Dedifferentiated amniotic fluid mesenchymal stem cell (primary cell): ENCODE data around the gene TMEM131.
"Not testable (repeated sequence)": the region's sequence is repeated elsewhere in the genome, so short reads cannot be mapped to it uniquely, and the experiment has no call there.

Experiments
- DNase-seq: peaks from one replicate; pipeline ENCODE4 v3.0.0-alpha.2; 2016; ENCODE audit errors: extremely low spot score

TMEM131 gene

DNA sequence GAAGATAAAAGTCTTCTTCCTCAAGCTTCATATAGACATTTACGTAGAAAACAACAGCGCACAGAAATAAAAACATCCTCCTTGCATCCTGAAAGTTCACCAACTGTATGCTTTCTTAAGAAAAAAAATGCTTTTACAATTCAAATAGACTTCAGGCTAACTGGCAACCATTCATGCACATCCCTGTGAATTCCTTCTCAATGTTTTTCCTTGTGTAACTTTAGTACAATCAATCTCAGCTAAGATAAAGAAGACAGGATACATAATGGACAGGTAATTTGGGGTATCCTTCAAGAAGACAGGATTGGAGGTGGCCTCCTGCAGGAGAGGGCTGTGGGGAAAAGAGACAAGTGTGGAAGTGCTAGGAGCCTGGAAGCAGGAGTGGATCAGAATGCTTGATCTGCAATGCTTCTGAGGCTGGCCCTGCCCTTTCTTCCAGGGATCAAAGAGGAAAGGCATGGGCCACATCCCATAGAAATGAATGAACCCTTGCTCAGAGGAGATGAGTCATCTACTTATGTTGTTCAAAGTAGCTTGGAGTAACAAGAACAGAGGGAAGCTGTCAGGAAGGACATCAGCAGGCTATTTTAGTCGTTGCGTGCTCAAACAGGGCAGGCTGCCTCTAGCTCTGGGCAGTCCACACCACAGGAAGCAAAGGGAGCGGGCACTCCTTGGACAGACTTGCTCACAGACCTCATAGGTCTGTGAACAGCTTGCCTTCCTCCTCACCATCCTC is 126.6 kb downstream of the TMEM131 start:
- DNase-seq: peak; percentile 86

DNA sequence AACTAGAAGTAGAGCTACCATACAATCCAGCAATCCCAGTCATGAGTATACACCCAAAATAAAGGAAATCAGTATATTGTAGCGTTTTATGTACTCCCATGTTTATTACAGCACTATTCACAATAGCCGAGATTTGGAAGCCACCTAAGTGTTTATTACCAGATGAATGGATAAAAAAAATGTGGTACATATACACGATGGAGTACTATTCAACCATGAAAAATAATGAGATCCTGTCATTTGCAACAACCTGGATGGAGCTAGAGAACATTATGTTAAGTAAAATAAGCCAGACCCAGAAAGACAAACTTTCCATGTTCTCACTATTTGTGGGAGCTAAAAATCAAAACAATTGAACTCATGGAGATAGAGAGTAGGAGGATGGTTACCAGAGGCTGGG is 131.9 kb downstream of the TMEM131 start:
- no peak for DNase-seq

GRCh38 chr2:97861177-97861576 is 134.6 kb downstream of the TMEM131 start:
- DNase-seq: no peak

- no peak for DNase-seq
Observed at GRCh38 chr2:97858442-97858841, 137.3 kb downstream of the TMEM131 start.

DNA sequence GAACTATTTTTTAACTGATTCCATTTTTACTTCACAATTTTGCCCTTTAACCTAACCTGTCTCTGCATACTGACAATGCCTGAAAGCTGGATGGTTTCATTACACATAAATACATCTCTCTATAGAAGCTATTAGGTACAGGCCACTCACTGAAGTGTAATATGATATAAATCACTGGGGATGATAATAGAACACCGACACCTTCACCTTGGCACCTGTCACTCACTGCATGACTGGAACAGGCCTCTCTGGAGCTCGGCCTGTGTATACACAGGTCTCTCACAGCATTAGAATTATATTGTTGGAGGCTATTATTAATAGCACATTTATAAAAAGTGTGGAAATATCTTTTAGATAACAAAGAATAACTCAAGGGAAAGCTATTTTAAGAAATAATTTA is 138.2 kb downstream of the TMEM131 start:
- no peak for DNase-seq

GRCh38 chr2:97853057-97853456 is 142.7 kb downstream of the TMEM131 start:
- not testable (repeated sequence) for DNase-seq

DNA sequence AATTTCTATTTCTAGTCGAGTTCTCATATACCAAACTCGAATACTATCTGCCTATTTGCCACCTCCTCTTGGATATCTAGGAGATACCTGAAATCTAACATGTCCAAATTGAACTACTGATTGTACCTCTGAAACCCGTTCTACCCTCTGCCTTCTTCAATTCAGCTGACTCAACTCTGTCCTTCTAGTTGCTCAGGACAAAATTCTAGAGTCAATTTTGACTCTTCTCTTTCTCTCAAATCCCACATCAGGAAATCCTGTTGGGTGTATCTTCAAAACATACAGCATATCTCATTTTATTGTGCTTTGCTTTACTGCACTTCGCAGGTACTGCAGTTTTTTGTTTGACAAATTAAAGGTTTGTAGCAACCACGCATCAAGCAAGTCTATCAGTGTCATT is 144.6 kb downstream of the TMEM131 start:
- DNase-seq: no peak

- no peak for DNase-seq
Observed at GRCh38 chr2:97849881-97850528, 145.7 kb downstream of the TMEM131 start.

DNA sequence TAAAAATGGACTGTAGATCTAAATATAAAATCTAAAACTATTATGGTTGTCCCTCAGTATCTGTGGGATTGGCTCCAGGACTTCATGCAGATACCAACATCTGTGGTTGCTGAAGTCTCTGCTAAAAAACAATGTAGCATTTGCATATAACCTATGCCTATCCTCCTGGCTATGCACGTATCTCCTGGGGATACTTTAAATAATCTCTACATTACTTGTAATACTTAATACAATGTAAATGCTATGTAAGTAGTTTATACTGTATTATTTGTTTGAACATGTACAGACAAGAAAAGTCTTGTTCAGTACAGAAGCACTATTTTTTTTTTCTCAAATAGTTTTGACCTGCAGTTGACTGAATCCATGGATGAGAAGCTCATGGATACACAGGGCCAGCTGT is 147.4 kb downstream of the TMEM131 start:
- DNase-seq: no peak

DNA sequence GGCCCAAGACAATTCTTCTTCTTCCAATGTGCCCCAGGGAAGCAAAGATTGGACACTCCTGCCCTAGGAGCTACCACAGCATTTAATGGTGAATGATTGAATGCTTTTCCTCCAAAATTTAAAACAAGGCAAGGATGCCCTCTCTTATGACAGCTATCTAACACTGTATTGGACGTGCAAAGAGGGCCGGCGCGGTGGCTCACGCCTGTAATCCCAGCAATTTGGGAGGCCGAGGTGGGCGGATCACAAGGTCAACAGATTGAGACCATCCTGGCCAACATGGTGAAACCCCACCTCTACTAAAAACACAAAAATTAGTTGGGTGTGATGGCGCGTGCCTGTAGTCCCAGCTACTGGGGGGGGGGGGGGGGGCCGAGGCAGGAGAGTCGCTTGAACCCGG is 149.0 kb downstream of the TMEM131 start:
- not testable (repeated sequence) for DNase-seq

DNA sequence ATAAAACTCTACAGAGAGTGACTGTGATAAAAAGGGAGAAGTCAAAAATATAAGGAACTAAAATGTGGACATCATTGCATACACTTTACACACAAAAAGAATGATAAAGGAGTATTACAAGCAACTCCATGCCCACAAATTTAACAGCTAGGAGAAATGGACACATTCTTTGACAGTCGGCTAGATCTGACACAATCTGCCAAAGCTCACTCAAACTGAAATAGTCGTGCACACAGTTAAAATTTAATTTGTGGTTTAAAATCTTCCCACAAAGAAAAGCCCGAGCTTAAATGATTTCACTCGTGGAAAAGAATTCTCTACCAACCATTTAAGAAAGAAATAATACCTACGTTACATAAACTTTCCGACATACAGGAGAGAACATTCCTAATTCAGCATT is 149.9 kb downstream of the TMEM131 start:
- no peak for DNase-seq

- DNase-seq: no peak
Observed at GRCh38 chr2:97845133-97845532, 150.6 kb downstream of the TMEM131 start.

- no peak for DNase-seq
Observed at GRCh38 chr2:97844311-97844859, 151.4 kb downstream of the TMEM131 start.

- no peak for DNase-seq
Observed at GRCh38 chr2:97840198-97840597, 155.6 kb downstream of the TMEM131 start.

DNA sequence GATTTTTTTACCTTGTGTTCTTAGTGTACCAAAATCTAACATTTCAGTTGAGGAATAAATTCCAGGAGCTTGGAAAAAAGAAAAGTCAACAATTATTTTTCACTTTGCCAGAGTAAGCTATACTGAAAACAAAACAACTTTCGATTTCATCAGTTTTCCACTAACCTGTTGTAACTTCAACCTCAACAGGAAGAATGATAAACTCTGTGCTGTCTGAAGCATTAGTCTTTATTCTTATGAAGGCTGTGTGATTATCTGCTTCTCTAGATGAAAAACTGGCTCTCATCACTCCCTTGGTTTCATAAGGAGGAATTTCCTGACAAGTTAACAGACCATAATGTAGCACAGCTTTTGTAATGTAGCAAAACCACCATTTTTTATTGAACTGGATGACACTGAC is 161.1 kb downstream of the TMEM131 start:
- no peak for DNase-seq

- DNase-seq: no peak
Observed at GRCh38 chr2:97831121-97831520, 164.6 kb downstream of the TMEM131 start.

- not testable (repeated sequence) for DNase-seq
Observed at GRCh38 chr2:97829255-97829654, 166.5 kb downstream of the TMEM131 start.

DNA sequence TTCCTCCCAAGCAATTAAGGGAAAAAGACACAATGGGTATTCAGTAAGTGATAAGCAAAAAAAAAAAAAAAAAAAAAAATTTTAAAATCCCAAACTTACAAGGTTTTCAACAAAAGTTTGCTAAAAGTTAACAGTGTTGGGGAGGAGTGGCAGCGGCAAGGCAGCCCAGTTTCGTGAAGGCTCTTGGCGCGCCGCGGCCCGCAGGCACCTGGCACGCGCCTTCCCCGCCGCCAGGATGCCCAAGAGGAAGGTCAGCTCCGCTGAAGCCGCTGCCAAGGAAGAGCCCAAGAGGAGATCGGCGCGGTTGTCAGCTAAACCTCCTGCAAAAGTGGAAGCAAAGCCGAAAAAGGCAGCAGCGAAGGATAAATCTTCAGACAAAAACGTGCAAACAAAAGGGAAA is 168.7 kb downstream of the TMEM131 start:
- DNase-seq: not testable (repeated sequence)

- not testable (repeated sequence) for DNase-seq
Observed at GRCh38 chr2:97826266-97826847, 169.4 kb downstream of the TMEM131 start.

GRCh38 chr2:97824011-97824410 is 171.7 kb downstream of the TMEM131 start:
- DNase-seq: not testable (repeated sequence)

GRCh38 chr2:97821862-97822261 is 173.9 kb downstream of the TMEM131 start:
- DNase-seq: not testable (repeated sequence)

DNA sequence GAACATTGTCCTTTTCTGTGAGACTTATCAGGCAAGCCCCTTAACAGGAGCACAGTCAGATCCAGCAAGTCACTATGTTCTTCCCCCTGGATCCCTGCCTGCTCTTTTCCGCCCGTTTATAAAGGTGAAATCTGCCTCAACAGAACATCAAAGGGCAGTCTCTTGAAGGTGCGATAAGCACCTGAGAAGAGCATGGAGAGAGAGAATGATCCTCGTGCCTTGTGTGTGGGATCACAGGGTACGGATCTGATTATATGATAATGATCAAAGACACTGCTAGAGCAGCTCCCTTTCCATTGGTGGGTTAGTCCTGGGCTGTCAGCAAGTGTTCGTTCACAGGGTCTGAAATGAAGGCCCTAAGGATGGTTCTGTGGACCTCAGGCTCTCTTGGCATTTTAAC is 176.0 kb downstream of the TMEM131 start:
- DNase-seq: no peak

DNA sequence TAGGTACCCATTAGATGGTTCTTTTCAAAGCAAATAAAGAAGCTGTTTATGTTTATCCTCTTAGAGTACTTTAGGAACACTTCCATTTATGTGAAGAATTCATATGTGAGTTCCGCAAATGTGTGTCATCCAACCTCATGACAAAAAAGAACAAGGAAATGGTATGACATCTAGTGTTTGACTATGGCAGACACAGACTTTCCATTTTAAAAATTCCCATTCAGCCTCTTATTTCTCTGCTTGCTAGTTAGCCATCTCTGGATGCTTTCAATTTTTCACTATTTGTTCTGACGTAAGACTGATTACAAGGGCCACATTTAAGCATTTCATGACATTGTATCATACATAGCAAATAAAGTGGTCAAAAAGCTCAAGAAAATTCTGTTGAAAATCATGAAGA is 179.3 kb downstream of the TMEM131 start:
- DNase-seq: no peak
